ENCODE measurements around the gene FAM24A.
"Not testable (repeated sequence)": the region's sequence is repeated elsewhere in the genome, so short reads cannot be mapped to it uniquely, and the experiment has no call there.

The FAM24A gene

GRCh38 chr10:122879339-122880273 lies 30.8 kb upstream of the FAM24A start, which contains the start of gene FAM24B:
Gene FAM24B, minus strand, starts transcription at chr10:122879581. Its CDS starts 29,066 bp downstream, at chr10:122850515.
- H2AFZ ChIP-seq (ENCODE audit: low read depth, low read length): no peak within 1 kb of the TSS
- no peaks in the 10 kb centered on the region for H3K36me3 ChIP-seq (ENCODE audit: insufficient read depth, low read length)
- H3K27me3 ChIP-seq (ENCODE audit: insufficient read depth, low read length): peaks cover 6% of the 10 kb centered on the region
- no peaks in the 10 kb centered on the region for H3K9me3 ChIP-seq (ENCODE audit: low read length)
- H3K4me1 ChIP-seq (ENCODE audit: insufficient read depth, low read length): peaks cover 17% of the 10 kb centered on the region
- H3K4me3 ChIP-seq (ENCODE audit: low read length): no peak within 1 kb of the TSS

GRCh38 chr10:122882766-122883165 lies 27.6 kb upstream of the FAM24A start:
- Histone ChIP-seq H3K4me3 (ENCODE audit: low read length) (no peak overlapping the region), H3K4me1 (ENCODE audit: insufficient read depth, low read length) (no peaks in the 10 kb centered on the region), H3K27me3 (ENCODE audit: insufficient read depth, low read length) (peaks cover 15% of the 10 kb centered on the region), H2AFZ (ENCODE audit: low read depth, low read length) (no peak overlapping the region), H3K36me3 (ENCODE audit: insufficient read depth, low read length) (no peaks in the 10 kb centered on the region), H3K9me3 (ENCODE audit: low read length) (no peaks in the 10 kb centered on the region)

GRCh38 chr10:122884166-122884565 lies 26.2 kb upstream of the FAM24A start:
- Histone ChIP-seq H3K36me3 (ENCODE audit: insufficient read depth, low read length) (no peaks in the 10 kb centered on the region), H3K9me3 (ENCODE audit: low read length) (no peaks in the 10 kb centered on the region), H3K4me1 (ENCODE audit: insufficient read depth, low read length) (no peaks in the 10 kb centered on the region), H3K27me3 (ENCODE audit: insufficient read depth, low read length) (peaks cover 15% of the 10 kb centered on the region), H2AFZ (ENCODE audit: low read depth, low read length) (no peak overlapping the region), H3K4me3 (ENCODE audit: low read length) (no peak overlapping the region)

- Histone ChIP-seq H2AFZ (ENCODE audit: low read depth, low read length) (no peak overlapping the region), H3K27me3 (ENCODE audit: insufficient read depth, low read length) (peaks cover 4% of the 10 kb centered on the region), H3K36me3 (ENCODE audit: insufficient read depth, low read length) (no peaks in the 10 kb centered on the region), H3K4me1 (ENCODE audit: insufficient read depth, low read length) (no peaks in the 10 kb centered on the region), H3K4me3 (ENCODE audit: low read length) (no peak overlapping the region), H3K9me3 (ENCODE audit: low read length) (no peaks in the 10 kb centered on the region)
Observed at GRCh38 chr10:122894261-122894944, 16.0 kb upstream of the FAM24A start.

GRCh38 chr10:122903861-122904260 lies 6.5 kb upstream of the FAM24A start:
- H3K4me3 ChIP-seq (ENCODE audit: low read length); H3K36me3 ChIP-seq (ENCODE audit: insufficient read depth, low read length); H2AFZ ChIP-seq (ENCODE audit: low read depth, low read length); H3K27me3 ChIP-seq (ENCODE audit: insufficient read depth, low read length); H3K9me3 ChIP-seq (ENCODE audit: low read length); H3K4me1 ChIP-seq (ENCODE audit: insufficient read depth, low read length): not testable (repeated sequence)

- Histone ChIP-seq H2AFZ (ENCODE audit: low read depth, low read length) (no peak overlapping the region), H3K9me3 (ENCODE audit: low read length) (no peaks in the 10 kb centered on the region), H3K27me3 (ENCODE audit: insufficient read depth, low read length) (peaks cover 5% of the 10 kb centered on the region), H3K36me3 (ENCODE audit: insufficient read depth, low read length) (no peaks in the 10 kb centered on the region), H3K4me3 (ENCODE audit: low read length) (no peak overlapping the region), H3K4me1 (ENCODE audit: insufficient read depth, low read length) (no peaks in the 10 kb centered on the region)
Observed at GRCh38 chr10:122911889-122912484, 1.6 kb downstream of the FAM24A start.

GRCh38 chr10:122915700-122916099 lies 5.3 kb downstream of the FAM24A start:
- no peak overlapping the region for H3K4me3 ChIP-seq (ENCODE audit: low read length)
- no peaks in the 10 kb centered on the region for H3K4me1 ChIP-seq (ENCODE audit: insufficient read depth, low read length)
- H3K27me3 ChIP-seq (ENCODE audit: insufficient read depth, low read length): no peaks in the 10 kb centered on the region
- no peaks in the 10 kb centered on the region for H3K36me3 ChIP-seq (ENCODE audit: insufficient read depth, low read length)
- H2AFZ ChIP-seq (ENCODE audit: low read depth, low read length): no peak overlapping the region
- H3K9me3 ChIP-seq (ENCODE audit: low read length): no peaks in the 10 kb centered on the region

GRCh38 chr10:122930140-122930539 lies 19.7 kb downstream of the FAM24A start:
- Histone ChIP-seq H3K4me1 (ENCODE audit: insufficient read depth, low read length) (peaks cover 5% of the 10 kb centered on the region), H2AFZ (ENCODE audit: low read depth, low read length) (no peak overlapping the region), H3K27me3 (ENCODE audit: insufficient read depth, low read length) (no peaks in the 10 kb centered on the region), H3K36me3 (ENCODE audit: insufficient read depth, low read length) (peaks cover 4% of the 10 kb centered on the region), H3K4me3 (ENCODE audit: low read length) (no peak overlapping the region), H3K9me3 (ENCODE audit: low read length) (no peaks in the 10 kb centered on the region)

- Histone ChIP-seq H3K4me1 (ENCODE audit: insufficient read depth, low read length) (peaks cover 5% of the 10 kb centered on the region), H3K27me3 (ENCODE audit: insufficient read depth, low read length) (no peaks in the 10 kb centered on the region), H2AFZ (ENCODE audit: low read depth, low read length) (no peak overlapping the region), H3K36me3 (ENCODE audit: insufficient read depth, low read length) (peaks cover 4% of the 10 kb centered on the region), H3K4me3 (ENCODE audit: low read length) (no peak overlapping the region), H3K9me3 (ENCODE audit: low read length) (no peaks in the 10 kb centered on the region)
Observed at GRCh38 chr10:122931088-122931906, 20.9 kb downstream of the FAM24A start.

GRCh38 chr10:122939133-122939855 lies 28.9 kb downstream of the FAM24A start:
- Histone ChIP-seq H3K4me1 (ENCODE audit: insufficient read depth, low read length) (peaks cover 8% of the 10 kb centered on the region), H3K9me3 (ENCODE audit: low read length) (no peaks in the 10 kb centered on the region), H3K4me3 (ENCODE audit: low read length) (no peak overlapping the region), H3K36me3 (ENCODE audit: insufficient read depth, low read length) (peaks cover 17% of the 10 kb centered on the region), H2AFZ (ENCODE audit: low read depth, low read length) (no peak overlapping the region), H3K27me3 (ENCODE audit: insufficient read depth, low read length) (no peaks in the 10 kb centered on the region)

- Histone ChIP-seq H3K36me3 (ENCODE audit: insufficient read depth, low read length) (peaks cover 17% of the 10 kb centered on the region), H2AFZ (ENCODE audit: low read depth, low read length) (no peak overlapping the region), H3K4me1 (ENCODE audit: insufficient read depth, low read length) (peaks cover 8% of the 10 kb centered on the region)
Observed at GRCh38 chr10:122939856-122940543, 29.6 kb downstream of the FAM24A start.

GRCh38 chr10:122949296-122949695 lies 38.9 kb downstream of the FAM24A start:
- Histone ChIP-seq H3K4me1 (ENCODE audit: insufficient read depth, low read length) (peaks cover 7% of the 10 kb centered on the region), H3K9me3 (ENCODE audit: low read length) (no peaks in the 10 kb centered on the region), H3K27me3 (ENCODE audit: insufficient read depth, low read length) (no peaks in the 10 kb centered on the region), H3K4me3 (ENCODE audit: low read length) (no peak overlapping the region), H2AFZ (ENCODE audit: low read depth, low read length) (no peak overlapping the region), H3K36me3 (ENCODE audit: insufficient read depth, low read length) (peaks cover 47% of the 10 kb centered on the region)

More at GRCh38 chr10:122939856-122940543, 29.6 kb downstream of the FAM24A start:
- Histone ChIP-seq H3K27me3 (ENCODE audit: insufficient read depth, low read length) (no peaks in the 10 kb centered on the region), H3K9me3 (ENCODE audit: low read length) (no peaks in the 10 kb centered on the region), H3K4me3 (ENCODE audit: low read length) (no peak overlapping the region)

All from neuron (in vitro differentiated cells).